Cerebellar cortex (tissue), 1 donor: ENCODE measurements around the gene RABL3.
A peak's percentile ranks its signal among the peaks of the same experiment; 100 is the strongest.
"Not testable (repeated sequence)": the region's sequence is repeated elsewhere in the genome, so short reads cannot be mapped to it uniquely, and the experiment has no call there.

ENCODE experiments used
- DNase-seq: peaks from one replicate; pipeline ENCODE4 v3.0.0-alpha.2; 2015; ENCODE audit warnings: low spot score

RABL3 gene

GRCh38 chr3:120645083-120645845, 97.1 kb downstream of the RABL3 start:
- DNase-seq, result peak; percentile 84

GRCh38 chr3:120642368-120642948, 99.9 kb downstream of the RABL3 start:
- DNase-seq, result no peak

GRCh38 chr3:120641696-120642246, 100.5 kb downstream of the RABL3 start:
- peak; percentile 95 for DNase-seq

GRCh38 chr3:120640231-120640630, 102.1 kb downstream of the RABL3 start:
- DNase-seq, result peak; percentile 77

GRCh38 chr3:120638820-120639219, 103.5 kb downstream of the RABL3 start:
- DNase-seq, result not testable (repeated sequence)

GRCh38 chr3:120637851-120638559, 104.3 kb downstream of the RABL3 start:
- DNase-seq, result peak; percentile 76

- no peak for DNase-seq
Measured at GRCh38 chr3:120636795-120637401, 105.4 kb downstream of the RABL3 start.
